BE2C (cell line): Measurements from ENCODE around the gene MTARC1.

Source experiments
- DNase-seq: peaks from one replicate; pipeline ENCODE4 v3.0.0-alpha.2; 2020
- H3K27me3 ChIP-seq: fragments of 250-450 bp; sonication (Bioruptor Pico); 2 replicates; pipeline ENCODE4 v1.5.1; 2020; ENCODE audit warnings: mild to moderate bottlenecking
- H3K36me3 ChIP-seq: fragments of 250-450 bp; sonication (Bioruptor Pico); 2 replicates; pipeline ENCODE4 v1.5.1; 2020; ENCODE audit warnings: mild to moderate bottlenecking
- H3K4me1 ChIP-seq: fragments of 250-450 bp; sonication (Bioruptor Pico); 2 replicates; pipeline ENCODE4 v1.5.1; 2020
- H3K4me3 ChIP-seq: 2 replicates; pipeline ENCODE4 v1.5.1; 2011; ENCODE audit warnings: low read depth, low read length
- H3K9me3 ChIP-seq: fragments of 250-450 bp; sonication (Bioruptor Pico); 2 replicates; pipeline ENCODE4 v1.5.1; 2020
- TF ChIP-seq, protein P1 (sequence below): IDR thresholded peaks from 2 replicates; pipeline ENCODE4 v1.5.1; 2012; ENCODE audit warnings: mild to moderate bottlenecking, low read depth, low read length

Gene MTARC1

DNA sequence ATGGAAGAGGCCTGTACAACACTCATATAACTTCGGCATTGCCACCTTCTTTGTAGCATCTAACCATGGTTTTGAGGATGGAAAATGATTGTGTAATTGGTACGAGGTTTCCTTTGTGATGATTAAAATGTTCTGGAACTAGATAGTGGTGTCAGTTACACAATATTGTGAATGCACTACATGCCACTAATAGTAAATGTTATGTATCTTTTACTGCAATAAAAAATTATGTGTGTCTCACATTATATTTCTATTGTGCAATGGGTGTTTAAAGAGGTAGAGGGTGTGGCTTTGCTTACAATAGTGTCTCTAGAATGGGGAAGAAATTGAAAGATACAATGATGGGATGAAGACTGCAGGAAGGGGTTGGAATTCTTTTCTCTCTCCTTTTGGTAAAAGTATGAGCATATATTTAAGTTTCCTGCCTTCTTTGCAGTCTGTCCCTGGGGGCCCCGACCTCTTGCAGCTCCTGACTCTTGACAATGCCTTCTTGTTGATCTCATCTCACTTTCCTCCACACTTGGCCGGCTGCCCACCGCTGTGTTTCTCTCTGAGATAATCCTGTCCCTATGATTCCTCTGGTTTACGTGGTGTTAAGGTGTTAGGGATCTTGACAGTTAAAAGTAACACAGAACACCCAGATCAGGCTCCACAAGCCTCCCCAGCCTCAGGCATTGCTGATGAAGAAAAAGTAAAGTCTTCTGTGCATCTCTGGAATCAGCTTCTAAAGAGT is 39.3 kb downstream of the MTARC1 start:
- no peaks in the 10 kb centered on the region for H3K9me3 ChIP-seq
- peaks cover 4% of the 10 kb centered on the region for H3K4me1 ChIP-seq
- TF ChIP-seq, protein P1, sequence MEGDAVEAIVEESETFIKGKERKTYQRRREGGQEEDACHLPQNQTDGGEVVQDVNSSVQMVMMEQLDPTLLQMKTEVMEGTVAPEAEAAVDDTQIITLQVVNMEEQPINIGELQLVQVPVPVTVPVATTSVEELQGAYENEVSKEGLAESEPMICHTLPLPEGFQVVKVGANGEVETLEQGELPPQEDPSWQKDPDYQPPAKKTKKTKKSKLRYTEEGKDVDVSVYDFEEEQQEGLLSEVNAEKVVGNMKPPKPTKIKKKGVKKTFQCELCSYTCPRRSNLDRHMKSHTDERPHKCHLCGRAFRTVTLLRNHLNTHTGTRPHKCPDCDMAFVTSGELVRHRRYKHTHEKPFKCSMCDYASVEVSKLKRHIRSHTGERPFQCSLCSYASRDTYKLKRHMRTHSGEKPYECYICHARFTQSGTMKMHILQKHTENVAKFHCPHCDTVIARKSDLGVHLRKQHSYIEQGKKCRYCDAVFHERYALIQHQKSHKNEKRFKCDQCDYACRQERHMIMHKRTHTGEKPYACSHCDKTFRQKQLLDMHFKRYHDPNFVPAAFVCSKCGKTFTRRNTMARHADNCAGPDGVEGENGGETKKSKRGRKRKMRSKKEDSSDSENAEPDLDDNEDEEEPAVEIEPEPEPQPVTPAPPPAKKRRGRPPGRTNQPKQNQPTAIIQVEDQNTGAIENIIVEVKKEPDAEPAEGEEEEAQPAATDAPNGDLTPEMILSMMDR, result no peak
- no peak overlapping the region for H3K4me3 ChIP-seq
- H3K27me3 ChIP-seq, result peaks cover 2% of the 10 kb centered on the region; the same call in 1 of the 2 replicates
- no peaks in the 10 kb centered on the region for H3K36me3 ChIP-seq
- DNase-seq, result peak; percentile 26

- TF ChIP-seq, protein P1, result no peak
- Histone ChIP-seq H3K4me3 (no peak overlapping the region), H3K36me3 (no peaks in the 10 kb centered on the region), H3K27me3 (peaks cover 2% of the 10 kb centered on the region; the same call in 1 of the 2 replicates), H3K4me1 (peaks cover 4% of the 10 kb centered on the region), H3K9me3 (no peaks in the 10 kb centered on the region)
- DNase-seq, result no peak
Measured at GRCh38 chr1:220826729-220827128, 40.0 kb downstream of the MTARC1 start.

DNA sequence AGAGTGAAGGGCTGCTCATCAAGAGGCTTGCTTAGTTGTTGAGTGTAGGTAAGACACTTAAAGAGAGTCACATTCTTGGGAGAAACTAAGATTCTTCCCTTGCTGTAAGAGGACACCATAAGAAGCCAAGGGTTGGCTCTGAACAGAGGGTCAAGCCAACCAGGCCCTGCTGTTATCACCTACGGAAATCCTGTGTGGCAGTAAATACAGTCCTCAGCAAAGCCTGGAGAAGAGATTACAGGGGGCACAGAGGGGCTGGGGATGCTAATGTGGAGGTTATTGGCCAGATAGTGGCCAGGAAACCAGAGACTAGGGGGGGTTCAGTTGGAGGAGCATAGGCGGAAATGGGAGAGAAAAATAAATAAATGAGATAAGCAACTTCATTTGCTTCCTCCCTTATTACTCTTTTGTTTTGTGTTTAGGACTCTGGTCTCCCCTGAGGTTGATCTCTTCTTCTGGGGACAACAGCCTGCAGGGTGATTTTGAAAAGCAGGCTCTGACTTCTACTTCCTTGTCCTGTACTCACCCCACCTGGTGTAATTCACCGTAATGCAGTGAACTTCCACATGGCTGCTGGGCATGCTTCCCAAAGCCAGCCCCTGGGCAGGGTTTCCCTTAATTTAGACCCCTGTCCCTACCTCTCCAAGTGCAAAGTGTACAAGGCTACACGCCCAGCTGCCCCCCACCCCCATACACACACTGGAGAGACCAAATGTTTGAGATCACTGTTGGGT is 40.9 kb downstream of the MTARC1 start:
- peaks cover 2% of the 10 kb centered on the region; the same call in 1 of the 2 replicates for H3K27me3 ChIP-seq
- H3K4me1 ChIP-seq, result peaks cover 4% of the 10 kb centered on the region
- H3K36me3 ChIP-seq, result no peaks in the 10 kb centered on the region
- no peak for DNase-seq
- TF ChIP-seq, protein P1, result no peak
- no peak overlapping the region for H3K4me3 ChIP-seq
- H3K9me3 ChIP-seq, result no peaks in the 10 kb centered on the region

DNA sequence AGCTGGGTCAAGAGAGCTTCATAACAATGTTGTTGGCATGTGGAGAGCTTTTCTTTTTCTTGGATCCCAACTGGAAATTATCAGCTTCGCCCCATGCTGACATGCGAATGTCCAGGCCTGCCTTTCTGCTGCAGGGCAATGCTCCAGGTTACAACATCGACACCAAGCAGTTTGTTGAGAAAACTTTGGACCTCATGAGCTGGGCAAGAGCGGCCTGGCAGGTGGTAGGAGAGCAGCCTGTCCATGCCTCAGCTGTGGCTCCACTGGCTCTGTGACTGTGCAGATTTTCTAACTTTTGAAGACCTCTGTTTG is 41.4 kb downstream of the MTARC1 start:
- Histone ChIP-seq H3K4me3 (no peak overlapping the region), H3K4me1 (peaks cover 4% of the 10 kb centered on the region)

GRCh38 chr1:220828950-220829586 is 42.4 kb downstream of the MTARC1 start:
- DNase-seq, result no peak
- TF ChIP-seq, protein P1, result no peak
- Histone ChIP-seq H3K4me1 (peaks cover 4% of the 10 kb centered on the region), H3K9me3 (no peaks in the 10 kb centered on the region), H3K4me3 (no peak overlapping the region), H3K36me3 (no peaks in the 10 kb centered on the region), H3K27me3 (peaks cover 2% of the 10 kb centered on the region; the same call in 1 of the 2 replicates)

More for the DNA sequence above, 41.4 kb downstream of the MTARC1 start:
- Histone ChIP-seq H3K36me3 (no peaks in the 10 kb centered on the region), H3K27me3 (peaks cover 2% of the 10 kb centered on the region; the same call in 1 of the 2 replicates), H3K9me3 (no peaks in the 10 kb centered on the region)
- TF ChIP-seq, protein P1, result no peak
- DNase-seq, result no peak
